GM19328 (cell line): Measurements from ENCODE around the gene EPOP.

Experiments
- ATAC-seq: cut with Tn5 transposase; IDR thresholded peaks from one replicate; pipeline ENCODE4 v1.9.1; 2021; ENCODE audit warnings: mild to moderate bottlenecking, moderate library complexity; ENCODE audit not compliant: unreplicated experiment

The EPOP gene

GRCh38 chr17:38706505-38707216, 31.9 kb upstream of the EPOP start:
- ATAC-seq, result no peak

DNA sequence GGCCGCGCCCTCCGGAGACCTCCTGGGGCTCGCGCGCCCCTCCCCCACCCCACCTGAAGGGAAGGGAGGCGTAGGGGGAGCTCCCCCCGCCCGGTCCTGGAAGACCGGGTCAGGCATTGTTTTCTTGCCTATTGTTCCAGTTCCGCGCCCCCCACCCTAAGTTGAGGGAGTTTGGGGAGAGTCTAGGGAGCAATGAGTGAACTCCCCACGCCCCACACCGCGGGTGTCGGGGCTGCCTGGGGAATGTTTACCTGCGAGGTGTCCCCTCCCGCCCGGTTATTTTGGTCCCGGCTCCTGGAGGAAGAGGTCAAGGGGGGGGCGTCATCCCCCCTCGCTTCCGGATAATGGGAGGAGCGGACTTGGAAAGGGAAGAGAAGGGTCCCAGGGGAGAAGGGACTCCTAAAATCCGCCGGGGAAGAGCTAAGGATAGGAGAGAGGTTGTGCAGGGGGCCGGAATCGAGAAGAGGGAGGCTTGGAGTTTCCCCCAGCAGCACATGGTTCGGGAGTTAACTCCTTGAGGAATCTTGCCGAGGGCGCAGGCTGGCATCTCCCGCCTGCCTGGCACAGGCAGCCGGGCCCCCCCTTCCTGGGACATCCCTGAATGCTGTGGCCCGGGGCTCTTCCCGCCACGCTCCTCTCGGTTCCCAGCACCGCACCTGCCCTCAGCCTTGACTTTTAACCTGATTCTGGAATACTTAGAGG, 31.2 kb upstream of the EPOP start:
- ATAC-seq, result no peak

GRCh38 chr17:38705523-38705802, 30.7 kb upstream of the EPOP start:
- ATAC-seq, result no peak

GRCh38 chr17:38704606-38705522, 30.1 kb upstream of the EPOP start, which contains the start of gene MLLT6:
Gene MLLT6, plus strand, starts transcription at chr17:38705273. Its CDS starts 360 bp downstream, at chr17:38705633.
- ATAC-seq, result no peak

GRCh38 chr17:38703742-38704605, 29.2 kb upstream of the EPOP start:
- no peak for ATAC-seq

DNA sequence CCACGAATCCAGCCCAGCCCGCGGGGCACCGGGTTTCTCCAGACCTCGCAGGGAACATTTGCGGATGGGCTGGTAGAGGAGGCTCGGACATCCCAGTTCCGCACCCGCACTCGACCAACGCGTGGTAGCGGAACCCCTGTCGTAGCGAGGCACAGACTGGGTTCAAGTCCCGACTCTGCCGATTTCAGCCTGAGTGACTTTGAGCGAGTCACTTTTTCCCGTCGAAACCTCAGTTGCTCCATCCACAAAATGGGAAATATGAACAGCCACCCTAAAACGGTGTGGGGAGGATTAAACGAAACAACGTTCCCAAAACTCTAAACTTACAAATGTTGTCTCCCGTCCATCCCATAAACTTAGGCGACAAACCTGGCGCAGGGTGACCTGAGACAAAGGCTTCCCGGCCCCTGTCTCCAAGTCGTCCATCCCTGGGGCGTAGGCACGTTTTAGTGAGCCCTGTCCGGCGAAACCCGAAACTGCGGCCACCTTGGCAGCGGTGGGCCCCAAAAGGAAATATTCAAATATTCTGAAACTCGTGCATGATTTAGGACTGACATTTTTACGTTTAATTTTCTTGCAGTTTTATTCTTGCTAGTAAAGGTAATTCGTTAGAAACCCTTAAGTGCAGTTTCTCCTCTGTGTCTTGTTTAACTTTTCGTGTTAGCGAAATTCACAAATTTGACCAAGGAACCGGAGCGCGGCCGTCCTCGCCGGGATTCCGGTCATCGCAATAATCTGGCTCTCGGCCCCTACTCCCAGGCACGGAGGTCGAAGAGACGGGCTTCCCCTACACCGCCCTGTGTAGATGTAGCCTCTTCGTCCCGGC, 28.4 kb upstream of the EPOP start:
- ATAC-seq, result no peak

GRCh38 chr17:38702166-38702915, 27.6 kb upstream of the EPOP start:
- no peak for ATAC-seq

DNA sequence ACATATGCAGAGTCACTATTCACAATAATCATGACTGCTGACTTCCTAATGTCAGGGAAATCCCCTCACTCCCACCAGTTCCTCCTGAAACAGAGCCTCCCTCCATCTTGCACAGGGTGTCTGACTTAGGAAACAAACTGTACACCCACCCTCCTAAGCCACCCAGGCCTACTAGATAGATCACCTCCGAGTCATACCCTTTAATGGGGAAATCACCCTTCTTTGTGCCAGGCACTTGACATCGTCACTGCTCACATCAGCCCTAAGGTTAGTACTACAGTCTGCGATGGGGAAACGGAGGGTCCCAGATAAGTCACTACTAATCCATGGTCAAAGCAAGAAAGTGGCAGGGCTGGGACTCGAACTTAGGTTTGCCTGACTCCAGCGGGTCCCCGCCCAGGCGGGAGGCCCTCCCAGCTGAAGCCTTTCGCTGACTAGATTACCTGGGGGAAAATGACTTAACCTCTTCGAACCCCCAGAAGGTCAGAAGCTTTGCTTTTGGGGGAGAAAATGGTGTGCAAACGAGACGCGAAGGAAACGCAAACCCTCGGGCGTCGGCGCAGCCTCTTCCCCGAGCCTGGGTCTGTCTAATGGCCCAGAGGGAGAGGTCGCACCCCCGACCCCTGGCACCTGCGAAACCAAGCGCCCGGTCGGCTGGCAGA, 26.9 kb upstream of the EPOP start:
- no peak for ATAC-seq

- no peak for ATAC-seq
These were observed 24.0 kb upstream of the EPOP start for GRCh38 chr17:38698760-38699159.

GRCh38 chr17:38697061-38697820, 22.5 kb upstream of the EPOP start:
- ATAC-seq, result no peak

DNA sequence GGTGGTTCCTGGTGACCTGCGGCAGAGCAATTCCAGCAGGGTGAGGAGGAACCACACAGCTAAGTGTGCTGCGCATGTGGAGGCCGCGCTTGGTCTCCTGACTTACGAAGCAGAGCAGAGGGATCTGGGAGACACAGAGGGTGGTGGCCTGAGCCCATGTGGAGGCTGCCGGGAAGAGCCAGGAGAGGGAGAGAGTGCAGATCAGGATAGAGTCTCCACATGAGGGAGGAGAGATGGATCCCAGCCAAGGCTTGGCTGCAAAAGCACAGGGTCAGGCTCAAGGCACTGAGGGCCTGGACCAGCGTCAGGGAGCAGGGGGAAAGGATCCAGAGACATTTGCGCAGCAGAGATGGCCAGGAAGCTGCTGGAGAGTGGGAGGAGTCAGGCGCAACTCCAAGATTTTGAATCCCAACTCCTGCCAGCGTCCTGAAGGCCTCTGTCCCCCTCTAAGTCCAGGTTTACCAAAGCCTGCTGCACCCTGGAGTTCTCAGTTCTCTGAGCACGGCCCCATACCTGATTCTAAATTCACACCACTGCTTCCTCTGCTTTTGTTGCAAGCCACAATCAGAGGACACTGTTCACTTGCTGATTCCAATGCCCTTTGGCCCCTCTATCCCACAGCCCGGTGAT, 19.1 kb upstream of the EPOP start:
- no peak for ATAC-seq

GRCh38 chr17:38691154-38691553, 16.4 kb upstream of the EPOP start:
- ATAC-seq, result no peak

DNA sequence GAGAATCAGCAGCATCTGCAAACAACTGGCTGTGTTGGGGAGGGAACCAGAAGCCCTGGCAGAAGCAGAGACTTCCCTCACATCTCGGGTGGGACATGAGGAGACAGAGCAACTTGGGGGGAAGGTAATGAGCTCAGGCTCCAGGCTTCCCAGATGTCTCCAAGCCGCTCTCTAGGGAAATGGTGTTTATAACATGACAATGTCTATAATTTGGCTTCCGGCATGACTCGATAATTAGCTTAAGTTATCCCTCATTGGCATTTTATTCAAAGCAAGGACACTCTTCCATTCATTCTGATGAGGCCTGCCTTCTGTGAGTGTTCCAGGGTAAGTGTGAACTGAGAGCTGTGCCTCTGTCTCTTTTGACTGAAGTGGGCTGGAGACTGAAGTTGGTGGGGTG, 15.6 kb upstream of the EPOP start:
- no peak for ATAC-seq

DNA sequence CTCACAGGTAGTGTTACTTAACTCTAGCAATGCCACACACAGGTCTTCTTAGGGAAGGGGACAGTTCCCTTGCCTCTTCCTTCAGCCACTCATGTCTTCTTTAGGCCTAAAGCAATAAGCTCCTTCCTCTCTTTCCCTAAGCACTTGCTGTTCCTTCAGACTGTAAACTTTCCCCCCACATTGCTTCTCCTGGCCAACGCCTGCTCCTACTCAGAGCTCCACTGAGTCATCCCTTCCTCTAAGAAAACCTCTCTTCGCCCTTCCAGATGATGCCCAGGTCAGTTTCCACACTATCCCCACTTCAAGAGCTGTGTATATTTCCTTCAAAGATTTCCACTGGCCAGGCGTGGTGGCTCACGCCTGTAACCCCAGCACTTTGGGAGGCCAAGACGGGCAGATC, 12.5 kb upstream of the EPOP start:
- ATAC-seq, result no peak

DNA sequence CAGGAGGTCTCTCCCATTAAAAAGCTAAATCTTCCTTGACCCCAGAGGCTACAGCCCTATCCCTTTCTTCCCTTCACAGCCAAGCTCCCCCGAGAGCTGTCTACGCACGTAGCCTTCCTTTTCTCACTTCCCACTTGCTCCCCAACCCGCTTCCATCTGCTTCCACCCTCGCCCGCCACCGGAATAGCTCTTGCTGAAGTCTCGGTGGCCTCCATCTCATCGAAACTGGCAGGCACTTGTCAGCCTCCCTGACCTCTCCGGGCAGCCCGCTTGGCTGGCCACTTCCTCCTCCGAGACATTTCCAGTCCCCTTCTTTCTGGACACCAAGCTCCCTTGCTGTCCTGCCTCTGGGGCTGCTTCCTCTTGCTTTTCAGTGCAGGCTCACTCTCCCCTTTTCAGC, 10.7 kb upstream of the EPOP start:
- ATAC-seq, result no peak

- ATAC-seq, result no peak
These were observed 6.3 kb upstream of the EPOP start for GRCh38 chr17:38681096-38681495.

- no peak for ATAC-seq
These were observed 3.1 kb upstream of the EPOP start for GRCh38 chr17:38677819-38678218.
